HFFc6 (cell line): Measurements from ENCODE around the gene NAPA. TPM values are rescaled to one million over a fixed set of nuclear protein-coding genes. Genes with fewer than 3 reads are reported as not detected.

Experiments used
- DNase-seq: peaks from one replicate; pipeline ENCODE4 v3.0.0-alpha.2; 2018
- H3K27ac Mint-ChIP-seq: 2 replicates; pipeline ENCODE4 v1.8.0; 2020; ENCODE audit warnings: mild to moderate bottlenecking, mixed read lengths
- H3K27me3 Mint-ChIP-seq: 2 replicates; pipeline ENCODE4 v1.8.0; 2021; ENCODE audit warnings: mild to moderate bottlenecking, moderate library complexity, mixed read lengths; ENCODE audit not compliant: insufficient read depth
- H3K36me3 Mint-ChIP-seq: 2 replicates; pipeline ENCODE4 v1.8.0; 2021; ENCODE audit warnings: low read depth, mixed read lengths
- H3K4me1 Mint-ChIP-seq: 2 replicates; pipeline ENCODE4 v1.8.0; 2020; ENCODE audit warnings: low read depth, mixed read lengths
- H3K4me3 Mint-ChIP-seq: 2 replicates; pipeline ENCODE4 v1.8.0; 2020; ENCODE audit warnings: mild to moderate bottlenecking, moderate library complexity, mixed read lengths
- H3K9me3 Mint-ChIP-seq: 2 replicates; pipeline ENCODE4 v1.8.0; 2020; ENCODE audit warnings: mild to moderate bottlenecking, mixed read lengths
- CTCF ChIP-seq: fragments of 200-600 bp; sonication (generic); IDR thresholded peaks from 2 replicates; pipeline ENCODE4 v1.5.0; 2021; ENCODE audit warnings: antibody characterized with exemption, mild to moderate bottlenecking
- total RNA-seq, 6 experiments: library from RNA; stranded (reverse); fragmentation: NEBNext Ultra II Directional; extraction: Animal tissue kit (Norgen Biotek cat#: 25700); gene quantifications; 2 replicates in 1 of 6; 3 replicates in 5 of 6; pipeline ENCODE4 v1.2.3, GENCODE V29; 2021

NAPA gene
- total RNA-seq, 6 experiments from 2014 or later, result 94.4 to 119 (median 109) TPM

DNA sequence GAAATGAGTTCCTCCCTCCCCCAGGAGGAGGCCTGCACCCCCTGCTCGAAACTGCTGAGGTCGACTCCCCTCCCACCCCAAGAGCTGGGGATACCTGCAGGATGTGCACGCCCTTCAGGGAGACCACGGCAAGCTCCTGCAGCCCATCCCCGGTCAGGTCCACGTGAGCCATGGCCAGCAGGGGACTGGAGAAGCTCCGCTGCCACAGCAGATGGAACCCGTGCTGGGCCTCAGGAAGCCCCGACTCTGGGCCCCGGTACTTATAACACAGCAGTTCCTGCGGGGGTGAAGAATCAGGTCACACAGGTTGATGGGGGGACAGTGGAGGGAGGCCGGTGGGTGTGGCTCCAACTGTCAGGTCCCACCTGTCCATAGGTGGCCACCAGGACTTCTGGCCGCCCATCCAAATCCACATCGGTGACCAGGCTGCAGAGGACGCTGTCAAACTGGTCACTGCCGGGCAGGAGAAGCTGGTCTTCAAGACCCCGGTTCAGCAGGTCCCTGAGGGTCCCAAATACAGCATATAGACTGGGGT, 38.4 kb downstream of the NAPA start:
- Mint-ChIP-seq H3K27ac (no peak overlapping the region), H3K4me3 (no peak overlapping the region), H3K4me1 (peaks cover 5% of the 10 kb centered on the region; the same call in 1 of the 2 replicates), H3K27me3 (peaks cover 6% of the 10 kb centered on the region; the same call in 1 of the 2 replicates), H3K9me3 (no peaks in the 10 kb centered on the region), H3K36me3 (0 out of 2 replicates have a peak, but pooled peaks cover 4% of the 10 kb centered on the region)
- no peak for DNase-seq
- TF ChIP-seq CTCF, result no peak

GRCh38 chr19:47475465-47475864, 39.4 kb downstream of the NAPA start:
- H3K9me3 Mint-ChIP-seq, result no peaks in the 10 kb centered on the region
- no peak overlapping the region for H3K27ac Mint-ChIP-seq
- peaks cover 11% of the 10 kb centered on the region for H3K4me1 Mint-ChIP-seq
- peaks cover 12% of the 10 kb centered on the region for H3K27me3 Mint-ChIP-seq
- no peak for TF ChIP-seq CTCF
- H3K36me3 Mint-ChIP-seq, result 0 out of 2 replicates have a peak, but pooled peaks cover 4% of the 10 kb centered on the region
- no peak overlapping the region for H3K4me3 Mint-ChIP-seq
- DNase-seq, result no peak

DNA sequence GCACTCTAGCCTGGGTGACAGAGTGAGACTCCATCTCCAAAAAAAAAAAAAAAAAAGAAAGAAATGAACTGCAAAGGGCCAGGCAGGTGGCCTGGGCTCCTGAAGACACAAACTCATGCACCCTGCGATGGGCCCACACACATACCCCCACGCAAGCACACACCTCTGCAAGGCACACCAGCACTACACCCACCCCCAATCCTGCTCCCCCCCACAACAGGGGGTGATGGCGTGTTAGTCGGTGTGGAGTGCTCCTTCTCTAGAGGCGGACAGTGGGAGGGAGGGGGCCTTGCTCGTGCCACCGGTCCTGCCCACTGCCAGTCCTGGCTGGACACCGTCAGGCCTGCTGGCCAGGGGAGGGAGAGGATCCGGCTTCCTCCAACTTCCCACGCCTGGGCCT, 41.5 kb downstream of the NAPA start:
- no peak for TF ChIP-seq CTCF
- Mint-ChIP-seq H3K27me3 (peaks cover 31% of the 10 kb centered on the region), H3K27ac (no peak overlapping the region), H3K36me3 (no peaks in the 10 kb centered on the region), H3K4me3 (no peak overlapping the region), H3K4me1 (peaks cover 11% of the 10 kb centered on the region), H3K9me3 (no peaks in the 10 kb centered on the region)
- DNase-seq, result no peak

DNA sequence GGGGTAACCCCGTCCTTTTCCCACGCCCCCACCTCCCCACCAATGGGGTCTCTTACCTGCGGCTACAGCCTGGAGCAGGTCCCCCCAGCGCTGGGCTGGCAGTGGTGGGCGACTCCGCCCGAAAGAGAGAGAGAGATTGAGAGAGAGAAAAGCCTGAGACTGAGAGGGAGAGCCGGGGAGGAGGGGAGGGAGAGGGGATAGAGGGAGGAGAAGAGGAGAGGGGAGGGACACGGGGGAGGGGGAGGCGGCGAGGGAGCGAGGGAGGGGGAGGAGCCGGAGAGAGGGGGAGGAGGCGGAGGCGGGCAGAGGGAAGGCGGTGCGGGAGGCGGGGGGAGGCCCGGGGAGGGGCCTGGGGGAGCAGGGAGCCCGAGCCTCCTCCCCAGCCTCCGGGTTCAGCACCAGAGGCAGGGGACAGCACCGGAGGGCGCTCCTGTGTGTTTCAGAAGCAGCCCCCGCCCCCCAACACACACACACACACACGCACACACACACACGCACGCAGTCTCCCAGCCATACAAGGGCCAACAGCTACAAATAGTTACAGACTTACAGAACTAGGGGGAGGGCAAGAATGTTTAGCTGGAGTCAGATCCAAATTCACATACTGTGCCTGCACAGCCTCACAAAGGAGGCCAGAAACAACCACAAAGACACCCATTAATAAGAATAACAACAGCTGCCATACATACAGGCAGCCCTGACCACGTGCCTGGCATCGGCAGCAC, 43.0 kb downstream of the NAPA start, which contains the start of gene SLC8A2:
Gene SLC8A2 (minus strand): TSS at position 161 of the 725 bp plus-strand sequence. CDS start 5,490 bp downstream, outside the sequence.
- no peak for TF ChIP-seq CTCF
- H3K4me3 Mint-ChIP-seq, result no peak within 1 kb of the TSS
- H3K27me3 Mint-ChIP-seq, result peaks cover 37% of the 10 kb centered on the region
- no peaks in the 10 kb centered on the region for H3K9me3 Mint-ChIP-seq
- H3K27ac Mint-ChIP-seq, result no peak within 1 kb of the TSS
- H3K36me3 Mint-ChIP-seq, result no peaks in the 10 kb centered on the region
- peaks cover 11% of the 10 kb centered on the region for H3K4me1 Mint-ChIP-seq
- DNase-seq, result peak; percentile 42

DNA sequence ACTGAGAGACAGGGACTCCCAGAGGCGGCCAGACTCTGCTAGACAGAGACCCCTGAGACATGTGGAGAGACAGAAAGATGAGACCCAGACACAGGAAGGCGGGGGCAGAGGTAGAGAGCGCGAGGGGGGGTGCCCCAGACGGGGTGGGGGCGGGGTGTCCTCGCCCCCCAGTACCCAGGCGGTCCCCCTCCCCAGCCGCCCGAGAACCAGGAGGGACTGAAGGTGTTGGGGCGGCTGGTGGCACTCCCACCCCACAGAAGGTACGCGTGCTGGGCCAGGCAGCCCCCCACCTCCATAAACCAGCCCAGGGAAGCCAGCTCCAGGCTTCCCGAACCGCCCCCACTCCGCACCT, 43.5 kb downstream of the NAPA start:
- Mint-ChIP-seq H3K27ac (no peak overlapping the region), H3K36me3 (no peaks in the 10 kb centered on the region), H3K27me3 (peaks cover 37% of the 10 kb centered on the region), H3K4me3 (no peak overlapping the region), H3K9me3 (no peaks in the 10 kb centered on the region), H3K4me1 (peaks cover 11% of the 10 kb centered on the region)
- no peak for TF ChIP-seq CTCF
- no peak for DNase-seq
